WTC11 (cell line): ENCODE measurements around the gene KIAA0930. TPM values are rescaled to one million over a fixed set of nuclear protein-coding genes. Genes with fewer than 3 reads are reported as not detected.

Experiments used
- ATAC-seq: fragments of 200-7000 bp; cut with Tn5 transposase; 2 replicates; pipeline ENCODE4 v1.10.0; 2021; ENCODE audit warnings: mild to moderate bottlenecking, moderate library complexity
- CTCF ChIA-PET: fragments of 300-600 bp; sonication (Branson Sonifier 250); formaldehyde crosslinking; loops from one replicate; lab custom pipeline; 2021; ENCODE audit warnings: antibody characterized with exemption; lab: Charles Lee
- POLR2A ChIA-PET: fragments of 350-600 bp; sonication (Branson Sonifier 250); formaldehyde crosslinking; loops from one replicate; lab custom pipeline; 2021; ENCODE audit warnings: antibody characterized with exemption; lab: Charles Lee
- DNase-seq: peaks from one replicate; pipeline ENCODE4 v3.0.0; 2021; ENCODE audit warnings: low spot score
- H3K27ac Mint-ChIP-seq: 2 replicates; pipeline ENCODE4 v1.8.0; 2021; ENCODE audit warnings: mixed read lengths
- H3K27me3 Mint-ChIP-seq: 2 replicates; pipeline ENCODE4 v1.8.0; 2021; ENCODE audit warnings: low read depth, mild to moderate bottlenecking, moderate library complexity, mixed read lengths
- H3K36me3 Mint-ChIP-seq: 2 replicates; pipeline ENCODE4 v1.8.0; 2021; ENCODE audit warnings: mixed read lengths
- H3K4me1 Mint-ChIP-seq: 2 replicates; pipeline ENCODE4 v1.8.0; 2022; ENCODE audit warnings: mixed read lengths
- H3K4me3 Mint-ChIP-seq: 2 replicates; pipeline ENCODE4 v1.8.0; 2021; ENCODE audit warnings: mild to moderate bottlenecking, moderate library complexity, mixed read lengths
- H3K9me3 Mint-ChIP-seq: 2 replicates; pipeline ENCODE4 v1.8.0; 2021; ENCODE audit warnings: mixed read lengths
- ARID4B ChIP-seq: sonication (generic); formaldehyde crosslinking; IDR thresholded peaks from 2 replicates; pipeline ENCODE4 v1.8.0; 2023; ENCODE audit warnings: missing genetic modification reagents, mild to moderate bottlenecking, borderline replicate concordance
- ATF3 ChIP-seq: sonication (generic); formaldehyde crosslinking; conservative IDR thresholded peaks from 2 replicates; pipeline ENCODE4 v1.8.1; 2022; ENCODE audit warnings: mild to moderate bottlenecking, missing genetic modification reagents
- CBFB ChIP-seq: sonication (generic); formaldehyde crosslinking; IDR thresholded peaks from 2 replicates; pipeline ENCODE4 v1.8.1; 2022; ENCODE audit warnings: mild to moderate bottlenecking, low read depth, missing genetic modification reagents
- ELF4 ChIP-seq: sonication (generic); formaldehyde crosslinking; IDR thresholded peaks from 2 replicates; pipeline ENCODE4 v1.8.1; 2022; ENCODE audit warnings: low read depth, mild to moderate bottlenecking, moderate library complexity, missing genetic modification reagents
- FOXK1 ChIP-seq: sonication (generic); formaldehyde crosslinking; IDR thresholded peaks from 2 replicates; pipeline ENCODE4 v1.8.0; 2022; ENCODE audit warnings: mild to moderate bottlenecking, moderate library complexity, missing genetic modification reagents
- GRHL2 ChIP-seq: fragments of 250-450 bp; sonication (Bioruptor Pico); IDR thresholded peaks from 2 replicates; pipeline ENCODE4 v1.8.0; 2022; ENCODE audit warnings: mild to moderate bottlenecking, moderate library complexity; ENCODE audit not compliant: insufficient replicate concordance, severe bottlenecking
- IRF1 ChIP-seq: sonication (generic); formaldehyde crosslinking; IDR thresholded peaks from 2 replicates; pipeline ENCODE4 v1.8.0; 2023; ENCODE audit warnings: missing genetic modification reagents
- JAZF1 ChIP-seq: fragments of 250-450 bp; sonication (Bioruptor Pico); IDR thresholded peaks from 2 replicates; pipeline ENCODE4 v1.9.0; 2021; ENCODE audit warnings: moderate library complexity, mild to moderate bottlenecking, inconsistent platforms
- MLX ChIP-seq: sonication (generic); formaldehyde crosslinking; IDR thresholded peaks from 2 replicates; pipeline ENCODE4 v1.8.1; 2023; ENCODE audit warnings: mild to moderate bottlenecking, missing genetic modification reagents, moderate library complexity
- MXD4 ChIP-seq: fragments of 250-450 bp; sonication (Bioruptor Pico); IDR thresholded peaks from 2 replicates; pipeline ENCODE4 v1.8.0; 2021; ENCODE audit warnings: mild to moderate bottlenecking, moderate library complexity, borderline replicate concordance
- SOX15 ChIP-seq: fragments of 250-450 bp; sonication (Bioruptor Pico); IDR thresholded peaks from 2 replicates; pipeline ENCODE4 v1.9.0; 2021; ENCODE audit warnings: mild to moderate bottlenecking
- SP1 ChIP-seq: sonication (generic); formaldehyde crosslinking; conservative IDR thresholded peaks from 2 replicates; pipeline ENCODE4 v1.8.1; 2022; ENCODE audit warnings: missing genetic modification reagents
- ZBTB43 ChIP-seq: sonication (generic); formaldehyde crosslinking; IDR thresholded peaks from 2 replicates; pipeline ENCODE4 v1.8.1; 2023; ENCODE audit warnings: mild to moderate bottlenecking, missing genetic modification reagents
- ZMAT4 ChIP-seq: fragments of 250-450 bp; sonication (Bioruptor Pico); IDR thresholded peaks from 2 replicates; pipeline ENCODE4 v1.9.0; 2021; ENCODE audit warnings: mild to moderate bottlenecking
- ZNF121 ChIP-seq: sonication (generic); formaldehyde crosslinking; IDR thresholded peaks from 2 replicates; pipeline ENCODE4 v1.8.0; 2023; ENCODE audit warnings: missing genetic modification reagents
- ZNF232 ChIP-seq: sonication (generic); formaldehyde crosslinking; IDR thresholded peaks from 2 replicates; pipeline ENCODE4 v1.8.0; 2022; ENCODE audit warnings: mild to moderate bottlenecking, missing genetic modification reagents
- ZNF317 ChIP-seq: sonication (generic); formaldehyde crosslinking; IDR thresholded peaks from 2 replicates; pipeline ENCODE4 v1.8.1; 2023; ENCODE audit warnings: low read depth, mild to moderate bottlenecking, moderate library complexity, missing genetic modification reagents, borderline replicate concordance
- ZNF532 ChIP-seq: fragments of 250-450 bp; sonication (Bioruptor Pico); IDR thresholded peaks from 2 replicates; pipeline ENCODE4 v1.9.0; 2021; ENCODE audit warnings: mild to moderate bottlenecking, borderline replicate concordance
- ZNF671 ChIP-seq: fragments of 250-450 bp; sonication (Bioruptor Pico); IDR thresholded peaks from 2 replicates; pipeline ENCODE4 v1.8.0; 2021; ENCODE audit warnings: mild to moderate bottlenecking
- total RNA-seq: library from RNA; stranded (reverse); gene quantifications from 3 replicates; pipeline ENCODE4 v1.2.3, GENCODE V29; 2021
- TF ChIP-seq, protein P1 (sequence below): sonication (generic); formaldehyde crosslinking; IDR thresholded peaks from 2 replicates; pipeline ENCODE4 v1.8.1; 2022; ENCODE audit warnings: mild to moderate bottlenecking, missing genetic modification reagents, moderate library complexity, borderline replicate concordance

KIAA0930 gene
- total RNA-seq, 1 experiment from 2014 or later, result 62.1 TPM

DNA sequence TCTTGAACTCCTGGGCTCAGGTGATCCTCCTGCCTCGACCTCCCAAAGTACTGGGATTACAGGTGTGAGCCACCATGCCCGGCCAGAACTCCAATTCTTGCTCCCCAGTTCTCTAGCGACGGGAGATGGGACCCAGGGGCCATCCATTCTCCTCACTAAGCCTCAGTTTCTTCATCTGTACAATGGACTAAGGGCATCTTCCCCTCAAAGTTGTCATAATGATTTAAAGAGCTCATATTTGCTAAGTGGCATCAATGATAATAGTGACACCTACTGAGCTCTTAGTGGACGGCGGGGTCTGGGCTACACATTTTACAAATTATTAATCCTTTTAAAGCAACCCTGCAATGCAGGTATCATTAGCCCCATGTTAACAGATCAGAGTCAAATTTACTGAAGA lies 34.5 kb downstream of the KIAA0930 start (continued):
- no peak for TF ChIP-seq CBFB (CRISPR knock-in tag)
- TF ChIP-seq MLX (CRISPR knock-in tag), result no peak
- TF ChIP-seq ZNF121 (CRISPR knock-in tag), result no peak
- no peak for TF ChIP-seq GRHL2 (CRISPR knock-in tag)
- TF ChIP-seq ZNF671 (CRISPR knock-in tag), result no peak
- TF ChIP-seq, protein P1, sequence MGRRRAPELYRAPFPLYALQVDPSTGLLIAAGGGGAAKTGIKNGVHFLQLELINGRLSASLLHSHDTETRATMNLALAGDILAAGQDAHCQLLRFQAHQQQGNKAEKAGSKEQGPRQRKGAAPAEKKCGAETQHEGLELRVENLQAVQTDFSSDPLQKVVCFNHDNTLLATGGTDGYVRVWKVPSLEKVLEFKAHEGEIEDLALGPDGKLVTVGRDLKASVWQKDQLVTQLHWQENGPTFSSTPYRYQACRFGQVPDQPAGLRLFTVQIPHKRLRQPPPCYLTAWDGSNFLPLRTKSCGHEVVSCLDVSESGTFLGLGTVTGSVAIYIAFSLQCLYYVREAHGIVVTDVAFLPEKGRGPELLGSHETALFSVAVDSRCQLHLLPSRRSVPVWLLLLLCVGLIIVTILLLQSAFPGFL, result no peak
- TF ChIP-seq JAZF1 (CRISPR knock-in tag), result no peak

GRCh38 chr22:45205276-45205925 lies 35.3 kb downstream of the KIAA0930 start:
- DNase-seq, result no peak
- TF ChIP-seq ZNF232 (CRISPR knock-in tag), result no peak
- no peak for TF ChIP-seq MXD4 (CRISPR knock-in tag)
- no peak for TF ChIP-seq SOX15 (CRISPR knock-in tag)
- TF ChIP-seq ZNF532 (CRISPR knock-in tag), result no peak
- no peak for TF ChIP-seq SP1 (CRISPR knock-in tag)
- no peak for TF ChIP-seq ZBTB43
- no peak for TF ChIP-seq ZMAT4 (CRISPR knock-in tag)
- TF ChIP-seq FOXK1, result no peak
- TF ChIP-seq ZNF317, result no peak
- TF ChIP-seq ELF4 (CRISPR knock-in tag), result no peak
- no peak for TF ChIP-seq ATF3 (CRISPR knock-in tag)
- no peak for TF ChIP-seq ARID4B (CRISPR knock-in tag)
- no peak for TF ChIP-seq IRF1 (CRISPR knock-in tag)
- CTCF ChIA-PET, result interaction anchor here (1.6 to 1.9 kb wide), 2 partner anchors 13 to 112 kb away, joined by 3 to 7 read pairs; no protein-coding TSS in a partner anchor

More at GRCh38 chr22:45205276-45205925, 35.3 kb downstream of the KIAA0930 start:
- no peak for ATAC-seq
- Mint-ChIP-seq H3K36me3 (no peaks in the 10 kb centered on the region; the same call in 1 of the 2 replicates), H3K9me3 (no peaks in the 10 kb centered on the region), H3K4me3 (no peak overlapping the region), H3K4me1 (peaks cover 15% of the 10 kb centered on the region; the same call in 1 of the 2 replicates), H3K27me3 (no peaks in the 10 kb centered on the region), H3K27ac (no peak overlapping the region)
- POLR2A ChIA-PET, result no interaction called here
